ENCODE measurements around the gene ART4. TPM values are rescaled to one million over a fixed set of nuclear protein-coding genes. Genes with fewer than 3 reads are reported as not detected.

The ART4 gene
- total RNA-seq, 1 experiment from 2014 or later: not detected

- TF ChIP-seq STAT6 (CRISPR knock-in tag; conservative IDR thresholded peaks at IDR 0.05; ENCODE audit: low read depth): no peak
Measured at GRCh38 chr12:14780859-14781258, 62.5 kb downstream of the ART4 start (continued).

- Mint-ChIP-seq H3K4me1 (peaks cover 23% of the 10 kb centered on the region), H3K27ac (no peak overlapping the region), H3K4me3 (no peak overlapping the region), H3K27me3 (ENCODE audit: low read depth) (no peaks in the 10 kb centered on the region; the same call in 1 of the 2 replicates), H3K36me3 (0 out of 2 replicates have a peak, but pooled peaks cover under 1% of the 10 kb centered on the region), H3K9me3 (no peaks in the 10 kb centered on the region)
- TF ChIP-seq ZNF263 (CRISPR knock-in tag; IDR thresholded peaks at IDR 0.05; ENCODE audit: low read depth): no peak
- TF ChIP-seq CBFB (CRISPR knock-in tag; IDR thresholded peaks at IDR 0.05; ENCODE audit: low read depth): no peak
- no peak for TF ChIP-seq KAT7 (CRISPR knock-in tag; IDR thresholded peaks at IDR 0.05; ENCODE audit: borderline replicate concordance)
- TF ChIP-seq JUN (CRISPR knock-in tag; IDR thresholded peaks at IDR 0.05): no peak
- no peak for TF ChIP-seq EMX1 (CRISPR knock-in tag; IDR thresholded peaks at IDR 0.05)
- no peak for TF ChIP-seq FOXK1 (CRISPR knock-in tag; IDR thresholded peaks at IDR 0.05)
- TF ChIP-seq PRRX2 (CRISPR knock-in tag; IDR thresholded peaks at IDR 0.05): no peak
- TF ChIP-seq ZNF317 (CRISPR knock-in tag; IDR thresholded peaks at IDR 0.05; ENCODE audit: borderline replicate concordance, low read depth): no peak
- no peak for TF ChIP-seq TCF7 (CRISPR knock-in tag; IDR thresholded peaks at IDR 0.05; ENCODE audit: low read depth)
- TF ChIP-seq ZNF416 (CRISPR knock-in tag; IDR thresholded peaks at IDR 0.05): no peak
- TF ChIP-seq ATF6 (CRISPR knock-in tag; IDR thresholded peaks at IDR 0.05): no peak
- TF ChIP-seq CREM (CRISPR knock-in tag; IDR thresholded peaks at IDR 0.05): no peak
- no peak for TF ChIP-seq NR2C2 (CRISPR knock-in tag; IDR thresholded peaks at IDR 0.05)
- no peak for TF ChIP-seq ZBTB43 (CRISPR knock-in tag; IDR thresholded peaks at IDR 0.05)
- ChIA-PET CTCF (no interaction called here), POLR2A (no interaction called here)
- no peak for DNase-seq (ENCODE audit: low spot score)
- ATAC-seq: no peak
Measured at GRCh38 chr12:14779834-14780233, 63.5 kb downstream of the ART4 start.

GRCh38 chr12:14777271-14777670 is 66.1 kb downstream of the ART4 start:
- no peak for DNase-seq (ENCODE audit: low spot score)
- ChIA-PET CTCF (no interaction called here), POLR2A (no interaction called here)
- Mint-ChIP-seq H3K4me1 (peaks cover 28% of the 10 kb centered on the region), H3K36me3 (no peaks in the 10 kb centered on the region), H3K9me3 (no peaks in the 10 kb centered on the region), H3K4me3 (no peak overlapping the region), H3K27me3 (ENCODE audit: low read depth) (no peaks in the 10 kb centered on the region; the same call in 1 of the 2 replicates), H3K27ac (no peak overlapping the region; the same call in 1 of the 2 replicates)
- ATAC-seq: no peak
- TF ChIP-seq ESRRA (CRISPR knock-in tag; IDR thresholded peaks at IDR 0.05; ENCODE audit: borderline replicate concordance) (no peak), CTCF (IDR thresholded peaks at IDR 0.05) (no peak), SOX15 (CRISPR knock-in tag; IDR thresholded peaks at IDR 0.05) (no peak), ZNF219 (CRISPR knock-in tag; IDR thresholded peaks at IDR 0.05; ENCODE audit: borderline replicate concordance) (no peak), SMAD3 (CRISPR knock-in tag; IDR thresholded peaks at IDR 0.05; ENCODE audit: borderline replicate concordance) (no peak), ZNF317 (CRISPR knock-in tag; IDR thresholded peaks at IDR 0.05; ENCODE audit: borderline replicate concordance, low read depth) (no peak), AR (CRISPR knock-in tag; IDR thresholded peaks at IDR 0.05) (no peak), MXD4 (CRISPR knock-in tag; IDR thresholded peaks at IDR 0.05; ENCODE audit: borderline replicate concordance) (no peak), ZNF138 (CRISPR knock-in tag; conservative IDR thresholded peaks at IDR 0.05) (no peak), TEAD1 (CRISPR knock-in tag; IDR thresholded peaks at IDR 0.05) (no peak)
